Endothelial cell of umbilical vein (primary cell): ENCODE measurements around the gene LRRC72. TPM values are rescaled to one million over a fixed set of nuclear protein-coding genes. Genes with fewer than 3 reads are reported as not detected.

Source experiments
- BruUV-seq: library from RNA; stranded (reverse); fragments of 400-500 nt; replicated peaks from 2 replicates; lab custom pipeline; 2021; lab: Mats Ljungman, UMichigan
- CTCF ChIA-PET: fragments of 300-600, 350-600 bp; sonication (Branson Sonifier 250); formaldehyde crosslinking; loops from one replicate; lab custom pipeline; 2021; ENCODE audit warnings: antibody characterized with exemption, inconsistent platforms; lab: Charles Lee
- POLR2A ChIA-PET: fragments of 300-600, 350-600 bp; sonication (Branson Sonifier 250); formaldehyde crosslinking; loops from one replicate; lab custom pipeline; 2021; ENCODE audit warnings: antibody characterized with exemption, inconsistent platforms; lab: Charles Lee
- DNase-seq: peaks from one replicate; pipeline ENCODE4 v3.0.0-alpha.2; 2011; ENCODE audit warnings: low read depth, low spot score
- FAIRE-seq: peaks from 2 replicates; lab custom pipeline; 2011; peaks lifted over from hg19 to GRCh38; lab: Jason Lieb, UNC
- H2AFZ ChIP-seq: 2 replicates; pipeline ENCODE4 v1.6.0; 2012; ENCODE audit warnings: low read depth, low read length, control low read depth, inconsistent platforms
- H3K27ac ChIP-seq: 2 replicates; pipeline ENCODE4 v1.5.1; 2011; ENCODE audit warnings: low read depth, mild to moderate bottlenecking, control low read depth, low read length, moderate library complexity; ENCODE audit not compliant: insufficient read depth
- H3K27me3 ChIP-seq, 2 experiments: 2 replicates each; pipeline versions ENCODE4 v1.6.0 to v1.6.1; 2011; ENCODE audit warnings: low read length in 2 of 2, mixed read lengths in 1 of 2; ENCODE audit not compliant: control insufficient read depth in 2 of 2, insufficient read depth in 2 of 2
- H3K36me3 ChIP-seq, 2 experiments: 2 replicates in 1 of 2; 3 replicates in 1 of 2; pipeline ENCODE4 v1.5.1; 2011; ENCODE audit warnings: low read length in 2 of 2, mild to moderate bottlenecking in 1 of 2, moderate library complexity in 1 of 2; ENCODE audit not compliant: control insufficient read depth in 2 of 2, insufficient read depth in 2 of 2; ENCODE audit errors: extremely low read depth in 1 of 2
- H3K4me1 ChIP-seq: 3 replicates; pipeline ENCODE4 v1.5.1; 2011; ENCODE audit warnings: mild to moderate bottlenecking, low read length; ENCODE audit not compliant: control insufficient read depth, insufficient read depth; ENCODE audit errors: extremely low read depth
- H3K4me2 ChIP-seq: 2 replicates; pipeline ENCODE4 v1.6.1; 2011; ENCODE audit warnings: low read length, control low read depth, mixed read lengths; ENCODE audit not compliant: insufficient read depth
- H3K4me3 ChIP-seq, 3 experiments: fragments of 200-600 bp in 1 of 3; sonication (generic), shearing (Covaris generic) in 1 of 3; replicated peaks in 1 of 3; 2 replicates each; pipeline ENCODE4 v1.5.1; 2011 to 2016; ENCODE audit warnings: control low read depth in 3 of 3, low read length in 3 of 3, mild to moderate bottlenecking in 2 of 3, inconsistent platforms in 1 of 3, low read depth in 1 of 3, moderate library complexity in 1 of 3; ENCODE audit not compliant: insufficient read depth in 1 of 3
- H3K79me2 ChIP-seq: 2 replicates; pipeline ENCODE4 v1.6.0; 2012; ENCODE audit warnings: low read length, inconsistent platforms; ENCODE audit not compliant: control insufficient read depth, insufficient read depth
- H3K9ac ChIP-seq: replicated peaks from 2 replicates; pipeline ENCODE3; 2011; ENCODE audit warnings: low read length, control low read depth; ENCODE audit not compliant: insufficient read depth; ENCODE audit errors: extremely low read depth
- H3K9me1 ChIP-seq: replicated peaks from 3 replicates; pipeline ENCODE4 v1.6.0; 2011; ENCODE audit warnings: mild to moderate bottlenecking, low read length; ENCODE audit not compliant: control insufficient read depth, insufficient read depth; ENCODE audit errors: extremely low read depth
- H3K9me3 ChIP-seq: replicated peaks from 2 replicates; pipeline ENCODE4 v1.5.1; 2012; ENCODE audit warnings: low read length, inconsistent platforms; ENCODE audit not compliant: control insufficient read depth, insufficient read depth
- H4K20me1 ChIP-seq: replicated peaks from 2 replicates; pipeline ENCODE3; 2011; ENCODE audit warnings: mild to moderate bottlenecking, low read length; ENCODE audit not compliant: control insufficient read depth, insufficient read depth; ENCODE audit errors: extremely low read depth
- CTCF ChIP-seq, 2 donors: IDR thresholded peaks; 1 replicate in 1 of 2; 2 replicates in 1 of 2; pipeline ENCODE4 v1.5.1; 2011; ENCODE audit warnings: low read length in 2 of 2, mild to moderate bottlenecking in 2 of 2, moderate library complexity in 2 of 2, control low read depth in 1 of 2, inconsistent platforms in 1 of 2, low read depth in 1 of 2; ENCODE audit not compliant: insufficient read depth in 1 of 2; ENCODE audit errors: extremely low read depth in 1 of 2
- EZH2 ChIP-seq: IDR thresholded peaks from 2 replicates; pipeline ENCODE4 v1.6.1; 2012; ENCODE audit warnings: borderline replicate concordance, low read depth, mild to moderate bottlenecking, moderate library complexity, low read length, inconsistent platforms; ENCODE audit not compliant: severe bottlenecking
- FOS ChIP-seq: IDR thresholded peaks from 2 replicates; pipeline ENCODE4 v1.6.1; 2011; ENCODE audit warnings: mild to moderate bottlenecking, low read length, moderate library complexity, borderline replicate concordance; ENCODE audit not compliant: insufficient read depth
- GATA2 ChIP-seq: IDR thresholded peaks from 2 replicates; pipeline ENCODE4 v1.7.0; 2011; ENCODE audit warnings: low read depth, mild to moderate bottlenecking, moderate library complexity, mixed read lengths, low read length; ENCODE audit not compliant: insufficient read length, insufficient read depth
- JUN ChIP-seq: IDR thresholded peaks from 2 replicates; pipeline ENCODE4 v1.6.1; 2011; ENCODE audit warnings: borderline replicate concordance, low read depth; ENCODE audit not compliant: insufficient read length, insufficient read depth
- MAX ChIP-seq: IDR thresholded peaks from 2 replicates; pipeline ENCODE4 v1.6.1; 2011; ENCODE audit not compliant: insufficient read depth, insufficient read length
- MYC ChIP-seq: IDR thresholded peaks from one replicate; pipeline ENCODE4 v1.6.1; 2011; ENCODE audit warnings: mild to moderate bottlenecking, low read depth, low read length
- POLR2A ChIP-seq: IDR thresholded peaks from 2 replicates; pipeline ENCODE4 v1.6.1; 2012; ENCODE audit warnings: low read depth, mild to moderate bottlenecking, control low read depth, low read length
- POLR2AphosphoS5 ChIP-seq: IDR thresholded peaks from 2 replicates; pipeline ENCODE4 v1.6.1; 2012; ENCODE audit warnings: low read depth, mild to moderate bottlenecking, control low read depth, low read length, moderate library complexity; ENCODE audit not compliant: insufficient read depth
- dilution Hi-C: fragments of 300-500 bp; cut with MboI; formaldehyde crosslinking; loops from one replicate; pipeline ENCODE4 v1.15.0; 2019; ENCODE audit warnings: low sequenced_read_pairs; ENCODE audit not compliant: extremely low pct_ligation_motif_present
- intact Hi-C: fragments of 100-400 bp; cut with micrococcal nuclease; formaldehyde crosslinking; loops from one replicate; pipeline ENCODE4 v1.10.0; 2022
- polyA plus RNA-seq, 4 experiments: library from polyadenylated mRNA; depleted of rRNA in 3 of 4; stranded (reverse) in 3 of 4; unstranded in 1 of 4; fragments of >200 nt; gene quantifications; 2 replicates each; pipeline versions ENCODE4 v1.2.1 to v1.2.3, GENCODE V29; 2011 to 2012; ENCODE audit warnings: missing spikeins in 1 of 4
- total RNA-seq: library from RNA; stranded (reverse); gene quantifications from 2 replicates; pipeline ENCODE4 v1.2.3, GENCODE V29; 2021

The LRRC72 gene
- total and polyA plus RNA-seq, 2 donors (not counting 3 experiments of a cell fraction or from before 2014, with no cell fraction given) = not detected

- FAIRE-seq (no peak), DNase-seq (no peak)
- Histone ChIP-seq H3K36me3 (no peaks in the 10 kb centered on the region), H3K27me3 (no peaks in the 10 kb centered on the region), H4K20me1 (no peaks in the 10 kb centered on the region), H3K79me2 (no peaks in the 10 kb centered on the region), H2AFZ (no peak overlapping the region), H3K9me1 (no peaks in the 10 kb centered on the region), H3K4me3 (no peak overlapping the region), H3K9me3 (no peaks in the 10 kb centered on the region), H3K9ac (no peak overlapping the region), H3K4me2 (no peak overlapping the region), H3K4me1 (peaks cover 2% of the 10 kb centered on the region), H3K27ac (no peak overlapping the region)
- TF ChIP-seq POLR2A (no peak), FOS (no peak), MYC (no peak), GATA2 (no peak), CTCF (IDR thresholded peaks at IDR 0.05; ENCODE audit: extremely low read depth in 1 of 2, insufficient read depth in 1 of 2, low read depth in 1 of 2, low read length in 2 of 2) (no peak), MAX (no peak), JUN (no peak), POLR2AphosphoS5 (no peak), EZH2 (no peak)
- ChIA-PET POLR2A (no interaction called here), CTCF (interaction anchor here (1.0 kb wide), 1 partner anchor 8 kb away, joined by 3 read pairs; no protein-coding TSS in a partner anchor)
- dilution Hi-C loops = no loop called here
- intact Hi-C loops = no loop called here
- no TSS peak for BruUV-seq
These were observed 63.3 kb downstream of the LRRC72 start for GRCh38 chr7:16589881-16590280.
